HG03039 (cell line): Measurements from ENCODE around the gene SDK2.

ENCODE experiments used
- ATAC-seq: cut with Tn5 transposase; IDR thresholded peaks from one replicate; pipeline ENCODE4 v1.9.1; 2021; ENCODE audit warnings: mild to moderate bottlenecking, moderate library complexity; ENCODE audit not compliant: unreplicated experiment

The SDK2 gene

GRCh38 chr17:73536700-73537605 is 107.3 kb downstream of the SDK2 start:
- ATAC-seq: no peak

GRCh38 chr17:73535746-73536145 is 108.5 kb downstream of the SDK2 start:
- no peak for ATAC-seq

- no peak for ATAC-seq
Measured at GRCh38 chr17:73534209-73534909, 109.9 kb downstream of the SDK2 start.

- no peak for ATAC-seq
Measured at GRCh38 chr17:73533781-73534180, 110.5 kb downstream of the SDK2 start.

- no peak for ATAC-seq
Measured at GRCh38 chr17:73533127-73533526, 111.1 kb downstream of the SDK2 start.

GRCh38 chr17:73532421-73532901 is 111.8 kb downstream of the SDK2 start:
- no peak for ATAC-seq

GRCh38 chr17:73531158-73531557 is 113.1 kb downstream of the SDK2 start:
- no peak for ATAC-seq

- ATAC-seq: no peak
Measured at GRCh38 chr17:73528679-73529078, 115.6 kb downstream of the SDK2 start.

GRCh38 chr17:73526952-73527351 is 117.3 kb downstream of the SDK2 start:
- ATAC-seq: no peak

GRCh38 chr17:73524941-73525679 is 119.1 kb downstream of the SDK2 start:
- no peak for ATAC-seq

- no peak for ATAC-seq
Measured at GRCh38 chr17:73522696-73523095, 121.5 kb downstream of the SDK2 start.

- ATAC-seq: no peak
Measured at GRCh38 chr17:73522107-73522506, 122.1 kb downstream of the SDK2 start.

- no peak for ATAC-seq
Measured at GRCh38 chr17:73521376-73521775, 122.9 kb downstream of the SDK2 start.

GRCh38 chr17:73520369-73520761 is 123.9 kb downstream of the SDK2 start:
- ATAC-seq: no peak

GRCh38 chr17:73519714-73520368 is 124.4 kb downstream of the SDK2 start:
- ATAC-seq: no peak

GRCh38 chr17:73519011-73519410 is 125.2 kb downstream of the SDK2 start:
- ATAC-seq: no peak

- ATAC-seq: no peak
Measured at GRCh38 chr17:73516431-73516830, 127.8 kb downstream of the SDK2 start.

- ATAC-seq: no peak
Measured at GRCh38 chr17:73514146-73514863, 129.9 kb downstream of the SDK2 start.

GRCh38 chr17:73513426-73513825 is 130.8 kb downstream of the SDK2 start:
- no peak for ATAC-seq

GRCh38 chr17:73511719-73512115 is 132.5 kb downstream of the SDK2 start:
- ATAC-seq: no peak
